ENCODE data around the gene CAND2.
"Not testable (repeated sequence)": the region's sequence is repeated elsewhere in the genome, so short reads cannot be mapped to it uniquely, and the experiment has no call there.

Gene CAND2

GRCh38 chr3:12852201-12852600 is 55.7 kb downstream of the CAND2 start:
- no peak for DNase-seq (ENCODE audit: low read depth)
- TF ChIP-seq CTCF (IDR thresholded peaks at IDR 0.05; ENCODE audit: insufficient read depth, low read depth, low read length, missing control alignments) = no peak
- no peak overlapping the region for H3K4me3 ChIP-seq (ENCODE audit: low read length)

GRCh38 chr3:12853847-12854246 is 57.4 kb downstream of the CAND2 start:
- not testable (repeated sequence) for H3K4me3 ChIP-seq (ENCODE audit: low read length); DNase-seq (ENCODE audit: low read depth)

GRCh38 chr3:12854565-12854964 is 58.1 kb downstream of the CAND2 start:
- TF ChIP-seq CTCF (IDR thresholded peaks at IDR 0.05; ENCODE audit: insufficient read depth, low read depth, low read length, missing control alignments) = no peak
- no peak for DNase-seq (ENCODE audit: low read depth)
- no peak overlapping the region for H3K4me3 ChIP-seq (ENCODE audit: low read length)

- H3K4me3 ChIP-seq (ENCODE audit: low read length) = no peak overlapping the region
Measured at GRCh38 chr3:12856626-12857025, 60.1 kb downstream of the CAND2 start.

GRCh38 chr3:12859840-12860239 is 63.4 kb downstream of the CAND2 start:
- no peak for DNase-seq (ENCODE audit: low read depth)
- no peak overlapping the region for H3K4me3 ChIP-seq (ENCODE audit: low read length)
- no peak for TF ChIP-seq CTCF (IDR thresholded peaks at IDR 0.05; ENCODE audit: insufficient read depth, low read depth, low read length, missing control alignments)

More at GRCh38 chr3:12856626-12857025, 60.1 kb downstream of the CAND2 start:
- no peak for TF ChIP-seq CTCF (IDR thresholded peaks at IDR 0.05; ENCODE audit: insufficient read depth, low read depth, low read length, missing control alignments)
- peak; percentile 65 for DNase-seq (ENCODE audit: low read depth)

- no peak for TF ChIP-seq CTCF (IDR thresholded peaks at IDR 0.05; ENCODE audit: insufficient read depth, low read depth, low read length, missing control alignments)
- no peak for DNase-seq (ENCODE audit: low read depth)
- H3K4me3 ChIP-seq (ENCODE audit: low read length) = no peak overlapping the region
Measured at GRCh38 chr3:12861611-12862010, 65.1 kb downstream of the CAND2 start.

GRCh38 chr3:12862387-12862786 is 65.9 kb downstream of the CAND2 start:
- H3K4me3 ChIP-seq (ENCODE audit: low read length) = no peak overlapping the region
- no peak for TF ChIP-seq CTCF (IDR thresholded peaks at IDR 0.05; ENCODE audit: insufficient read depth, low read depth, low read length, missing control alignments)
- no peak for DNase-seq (ENCODE audit: low read depth)

GRCh38 chr3:12865271-12865670 is 68.8 kb downstream of the CAND2 start:
- TF ChIP-seq CTCF (IDR thresholded peaks at IDR 0.05; ENCODE audit: insufficient read depth, low read depth, low read length, missing control alignments) = no peak
- no peak overlapping the region for H3K4me3 ChIP-seq (ENCODE audit: low read length)
- DNase-seq (ENCODE audit: low read depth) = no peak

Measured in epithelial cell of esophagus (primary cell).